ENCODE data around the gene MAPK11.

Gene MAPK11

DNA sequence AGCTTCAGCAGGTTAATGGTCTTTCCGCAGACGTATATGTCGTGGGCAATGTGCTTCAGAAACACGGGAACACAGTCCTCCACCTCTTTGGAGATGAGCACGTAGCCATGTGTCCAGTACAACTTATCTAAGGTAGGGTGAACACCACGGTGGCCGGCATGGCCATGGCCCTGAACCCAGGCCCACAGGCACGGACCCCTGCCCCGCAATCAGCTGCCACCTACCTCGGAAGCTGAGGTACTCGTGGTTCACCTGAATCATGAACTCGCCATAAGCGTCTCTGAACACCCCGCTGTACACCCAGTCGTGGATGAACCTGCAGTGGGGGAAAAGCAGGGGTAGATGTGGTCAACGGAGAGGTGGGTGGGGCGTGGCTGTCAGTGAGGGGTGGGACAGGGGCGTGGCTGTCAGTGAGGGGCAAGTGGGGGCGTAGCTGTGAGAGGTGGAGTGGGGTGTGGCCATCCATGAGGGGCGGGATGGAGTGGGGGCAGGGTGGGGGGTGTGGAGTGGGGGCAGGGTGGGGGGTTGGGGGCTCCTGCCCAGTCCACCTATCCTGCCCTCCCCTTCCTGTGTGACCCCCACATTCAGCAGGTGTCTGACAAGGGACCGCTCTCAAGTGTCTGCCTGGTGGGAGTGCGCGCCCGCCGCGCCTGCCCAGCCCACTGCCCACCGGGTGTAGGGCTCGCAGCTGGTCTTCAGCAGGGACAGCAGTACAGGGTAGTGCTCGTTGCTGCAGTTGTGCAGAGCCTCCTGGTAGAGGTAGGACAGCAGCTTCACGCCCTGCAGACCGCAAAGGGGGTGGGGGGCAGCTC, 43.9 kb downstream of the MAPK11 start:
- DNase-seq (ENCODE audit: low read depth, low spot score) = no peak

- no peak for DNase-seq (ENCODE audit: low read depth, low spot score)
Measured at GRCh38 chr22:50225200-50225969, 44.8 kb downstream of the MAPK11 start.

- no peak for DNase-seq (ENCODE audit: low read depth, low spot score)
Measured at GRCh38 chr22:50224071-50224470, 46.1 kb downstream of the MAPK11 start.

DNA sequence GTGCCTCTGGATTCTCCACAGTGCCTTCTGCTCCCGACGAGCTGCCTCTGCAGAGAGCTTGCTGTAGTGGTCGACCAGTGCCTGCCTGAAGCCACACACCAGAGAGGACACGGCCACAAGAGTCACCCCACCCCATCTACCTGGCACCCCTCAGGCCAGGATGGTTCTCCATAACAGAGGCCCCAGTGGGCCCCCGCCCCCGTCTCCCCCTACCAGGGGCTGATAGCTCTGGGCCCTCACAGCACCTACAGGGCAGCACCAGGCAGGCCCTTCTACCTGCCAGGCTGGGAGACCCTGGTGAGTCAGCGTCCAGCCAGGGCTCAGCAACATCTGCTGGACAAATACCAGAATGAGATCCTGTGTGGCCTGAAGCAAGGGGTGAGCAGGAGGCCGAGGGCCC, 47.7 kb downstream of the MAPK11 start:
- DNase-seq (ENCODE audit: low read depth, low spot score) = no peak

DNA sequence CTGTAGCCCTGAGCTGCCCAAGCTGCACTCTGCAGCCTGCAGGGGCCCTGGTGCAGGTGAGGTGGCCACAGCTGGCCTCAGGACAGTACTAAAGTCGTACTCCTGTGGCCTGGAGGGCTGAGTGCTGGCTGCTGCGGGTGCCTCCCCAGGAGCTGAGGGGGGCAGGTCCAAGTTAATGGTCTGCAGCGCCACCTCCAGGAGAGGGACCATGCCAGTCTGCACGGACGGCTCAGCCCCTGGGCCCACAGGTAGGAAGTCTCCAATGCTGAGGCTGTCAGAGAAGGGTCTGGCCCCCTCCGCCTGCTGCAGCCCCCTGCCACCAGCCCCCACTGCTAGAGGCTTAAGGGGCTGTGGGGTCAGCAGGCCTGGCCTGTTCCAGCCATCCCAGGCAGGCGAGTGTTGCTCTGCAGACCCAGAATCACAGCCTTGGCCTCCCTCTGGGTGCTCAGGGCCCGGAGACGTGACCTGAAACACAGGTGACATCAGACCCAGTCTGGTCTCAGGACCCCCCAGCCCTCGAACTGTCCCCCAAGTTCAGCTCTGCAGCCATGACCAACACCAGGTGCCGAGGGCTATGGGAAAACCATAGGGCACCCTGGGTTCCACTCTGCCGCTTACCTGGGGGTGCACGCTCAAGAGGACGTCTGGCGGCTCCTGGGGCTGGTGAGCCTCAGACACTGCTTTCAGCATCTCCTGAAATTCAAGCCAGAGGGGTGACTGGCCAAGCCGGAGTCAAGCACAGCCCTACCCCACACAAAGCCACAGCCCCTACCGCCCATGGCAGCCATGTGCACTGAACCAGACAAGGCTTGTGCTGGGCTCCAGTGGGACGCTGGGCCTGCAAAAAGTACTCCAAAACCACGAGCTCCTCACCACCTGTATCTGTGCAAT, 48.5 kb downstream of the MAPK11 start:
- DNase-seq (ENCODE audit: low read depth, low spot score) = no peak

DNA sequence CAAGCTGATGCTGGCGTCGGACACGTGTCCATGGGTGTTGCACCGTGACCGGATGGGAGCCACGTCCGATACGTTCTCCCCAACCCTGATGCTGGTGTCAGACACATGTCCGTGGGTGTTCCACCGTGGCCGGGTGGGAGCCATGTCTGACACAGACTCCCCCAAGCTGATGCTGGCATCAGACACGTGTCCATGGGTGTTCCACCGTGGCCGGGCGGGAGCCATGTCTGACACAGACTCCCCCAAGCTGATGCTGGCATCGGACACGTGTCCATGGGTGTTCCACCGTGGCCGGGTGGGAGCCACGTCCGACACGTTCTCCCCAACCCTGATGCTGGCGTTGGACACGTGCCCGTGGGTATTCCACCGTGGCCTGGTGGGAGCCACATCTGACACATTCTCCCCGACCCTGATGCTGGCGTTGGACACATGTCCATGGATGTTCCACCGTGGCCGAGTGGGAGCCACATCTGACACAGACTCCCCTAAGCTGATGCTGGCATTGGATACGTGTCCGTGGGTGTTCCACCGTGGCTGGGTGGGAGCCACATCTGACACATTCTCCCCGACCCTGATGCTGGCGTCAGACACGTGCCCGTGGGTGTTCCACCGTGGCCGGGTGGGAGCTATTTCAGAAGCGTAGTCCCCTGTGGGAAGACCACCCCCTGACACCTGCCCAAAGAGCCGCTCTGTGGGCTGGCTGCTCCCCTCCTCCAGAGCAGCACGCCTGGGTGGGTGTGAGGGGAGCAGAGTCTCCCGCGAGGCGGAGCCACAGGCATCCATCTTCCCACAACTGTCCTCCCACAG, 49.4 kb downstream of the MAPK11 start:
- no peak for DNase-seq (ENCODE audit: low read depth, low spot score)

- no peak for DNase-seq (ENCODE audit: low read depth, low spot score)
Measured at GRCh38 chr22:50219800-50220602, 50.2 kb downstream of the MAPK11 start.

DNA sequence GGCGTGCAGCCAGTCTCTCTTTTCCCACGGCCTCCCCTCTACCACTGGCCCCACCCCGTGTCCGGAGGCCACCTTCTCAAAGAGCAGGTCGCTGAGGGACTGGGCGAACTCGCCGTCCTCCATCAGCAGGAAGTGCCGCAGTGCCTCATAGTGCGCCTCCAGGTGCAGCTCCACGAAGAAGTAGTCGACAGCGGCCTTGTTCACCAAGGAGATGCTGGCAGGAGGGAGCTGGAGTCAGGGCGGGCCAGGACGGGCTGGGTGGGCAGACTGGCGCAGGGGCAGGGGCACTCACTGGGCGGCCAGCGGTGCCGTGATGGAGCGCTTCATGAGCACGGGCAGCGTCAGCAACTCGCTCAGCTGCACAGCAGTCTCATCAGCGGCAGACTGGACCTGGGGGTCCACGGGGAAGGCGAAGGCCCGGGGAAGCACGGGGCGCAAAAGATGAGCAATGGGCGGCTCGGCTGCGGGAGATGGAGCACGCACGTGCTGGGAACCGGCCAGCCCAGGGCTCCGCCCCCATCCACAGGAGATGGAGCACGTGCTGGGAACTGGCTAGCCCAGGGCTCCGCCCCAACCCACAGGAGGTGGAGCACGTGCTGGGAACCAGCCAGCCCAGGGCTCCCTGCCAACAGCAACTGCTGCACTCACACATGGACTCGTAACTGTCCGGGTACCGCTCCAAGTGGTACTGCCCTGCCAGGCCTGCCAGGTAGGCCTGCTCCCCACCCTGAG, 51.0 kb downstream of the MAPK11 start:
- peak; percentile 56 for DNase-seq (ENCODE audit: low read depth, low spot score)

DNA sequence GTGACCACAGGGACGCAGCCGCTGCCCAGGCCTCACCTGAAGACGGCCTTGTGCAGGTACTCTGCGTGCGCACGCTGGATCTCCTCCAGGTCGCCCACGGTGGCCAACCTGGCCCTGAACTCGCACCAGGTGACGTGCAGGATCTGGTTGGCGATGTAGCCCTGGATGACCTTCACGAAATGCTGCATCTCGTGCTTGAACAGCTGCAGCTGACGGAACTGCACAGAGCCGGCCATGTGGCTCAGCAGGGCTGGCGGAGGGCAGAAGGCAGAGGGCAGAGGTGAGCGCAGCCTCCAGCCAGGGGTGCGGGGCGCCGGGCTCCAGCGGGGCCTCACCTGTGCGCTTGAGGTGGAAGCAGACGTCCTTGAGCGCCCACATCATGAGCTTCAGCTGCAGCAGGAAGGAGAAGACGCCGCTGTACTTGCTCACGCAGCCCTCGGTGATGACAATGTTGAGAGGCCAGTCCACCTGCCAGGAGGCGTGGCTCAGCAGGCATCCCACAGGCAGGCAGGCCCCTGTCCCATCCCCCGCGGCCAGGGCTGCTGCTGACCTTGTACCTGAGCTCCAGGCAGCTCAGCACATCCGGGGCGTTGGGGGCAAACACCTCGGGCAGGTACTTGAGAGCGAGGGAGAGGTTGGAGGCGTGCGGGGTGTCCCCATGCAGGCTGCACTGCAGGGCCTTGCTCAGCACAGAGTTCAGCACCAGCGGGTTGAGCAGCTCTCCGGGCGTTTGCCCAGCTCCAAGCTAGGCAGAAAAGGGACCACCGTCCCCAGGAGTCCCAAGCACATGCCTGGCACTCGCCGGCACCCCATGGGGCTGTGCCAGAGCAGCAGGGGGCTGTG, 51.8 kb downstream of the MAPK11 start:
- DNase-seq (ENCODE audit: low read depth, low spot score) = no peak

GRCh38 chr22:50217543-50218152, 52.5 kb downstream of the MAPK11 start:
- DNase-seq (ENCODE audit: low read depth, low spot score) = no peak

DNA sequence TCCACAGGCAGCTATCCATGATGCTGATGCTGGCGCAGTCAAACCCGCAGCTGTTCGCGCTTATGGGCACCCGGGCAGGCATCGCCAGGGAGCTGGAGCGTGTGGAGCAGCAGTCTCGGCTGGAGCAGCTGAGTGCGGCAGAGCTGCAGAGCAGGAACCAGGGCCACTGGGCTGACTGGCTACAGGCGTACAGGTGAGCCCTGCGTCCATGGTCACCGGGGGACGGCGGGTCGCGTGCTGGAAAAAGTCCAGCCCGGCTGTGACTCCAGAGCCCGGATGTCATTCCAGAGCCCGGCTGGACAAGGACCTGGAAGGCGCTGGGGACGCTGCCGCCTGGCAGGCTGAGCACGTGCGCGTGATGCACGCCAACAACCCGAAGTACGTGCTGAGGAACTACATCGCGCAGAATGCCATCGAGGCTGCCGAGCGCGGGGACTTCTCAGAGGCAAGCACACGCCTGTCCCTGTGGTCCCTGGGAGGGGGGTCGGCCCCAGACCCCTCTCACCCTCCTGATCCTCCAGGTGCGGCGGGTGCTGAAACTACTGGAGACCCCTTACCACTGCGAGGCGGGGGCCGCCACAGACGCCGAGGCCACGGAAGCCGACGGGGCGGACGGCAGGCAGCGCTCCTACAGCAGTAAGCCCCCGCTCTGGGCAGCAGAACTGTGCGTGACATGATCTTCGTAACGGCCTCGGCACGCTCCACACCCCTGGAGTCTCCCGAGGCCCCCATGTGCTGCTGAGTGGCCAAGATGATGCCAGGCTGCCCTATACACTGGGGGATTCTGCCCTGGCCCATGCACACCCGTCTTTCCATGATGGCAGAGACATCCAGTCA, 53.3 kb downstream of the MAPK11 start:
- no peak for DNase-seq (ENCODE audit: low read depth, low spot score)

- no peak for DNase-seq (ENCODE audit: low read depth, low spot score)
Measured at GRCh38 chr22:50216055-50216683, 54.0 kb downstream of the MAPK11 start.

GRCh38 chr22:50215297-50216054, 54.7 kb downstream of the MAPK11 start:
- no peak for DNase-seq (ENCODE audit: low read depth, low spot score)
